Chondrocyte (in vitro differentiated cells): ENCODE measurements around the gene XXYLT1. TPM values are rescaled to one million over a fixed set of nuclear protein-coding genes. Genes with fewer than 3 reads are reported as not detected.
A peak's percentile ranks its signal among the peaks of the same experiment; 100 is the strongest.
"Not testable (repeated sequence)": the region's sequence is repeated elsewhere in the genome, so short reads cannot be mapped to it uniquely, and the experiment has no call there.

Source experiments
- DNase-seq: peaks from one replicate; pipeline ENCODE4 v3.0.0; 2021; ENCODE audit warnings: mixed read lengths, low spot score
- H3K27ac Mint-ChIP-seq: one replicate; pipeline ENCODE4 v1.8.0; 2021; ENCODE audit warnings: mild to moderate bottlenecking, moderate library complexity, mixed read lengths; ENCODE audit not compliant: unreplicated experiment
- H3K27me3 Mint-ChIP-seq: 2 replicates; pipeline ENCODE4 v1.8.0; 2021; ENCODE audit warnings: low read depth, mixed read lengths
- H3K36me3 Mint-ChIP-seq: 2 replicates; pipeline ENCODE4 v1.8.0; 2021; ENCODE audit warnings: low read depth, mixed read lengths
- H3K4me1 Mint-ChIP-seq: 2 replicates; pipeline ENCODE4 v1.8.0; 2021; ENCODE audit warnings: low read depth, mild to moderate bottlenecking, mixed read lengths
- H3K4me3 Mint-ChIP-seq: one replicate; pipeline ENCODE4 v1.8.0; 2021; ENCODE audit warnings: mild to moderate bottlenecking, moderate library complexity, mixed read lengths; ENCODE audit not compliant: unreplicated experiment
- H3K9me3 Mint-ChIP-seq: 2 replicates; pipeline ENCODE4 v1.8.0; 2021; ENCODE audit warnings: low read depth, mixed read lengths
- total RNA-seq: library from RNA; stranded (reverse); gene quantifications from 3 replicates; pipeline ENCODE4 v1.2.1, GENCODE V29; 2021
- TF ChIP-seq, protein P1 (sequence below): fragments of 200-600 bp; sonication (generic); IDR thresholded peaks from 2 replicates; pipeline ENCODE4 v1.5.0; 2021; ENCODE audit warnings: antibody characterized with exemption, mild to moderate bottlenecking, moderate library complexity

XXYLT1 gene
- total RNA-seq, 1 donor from 2014 or later: 32.7 TPM

DNA sequence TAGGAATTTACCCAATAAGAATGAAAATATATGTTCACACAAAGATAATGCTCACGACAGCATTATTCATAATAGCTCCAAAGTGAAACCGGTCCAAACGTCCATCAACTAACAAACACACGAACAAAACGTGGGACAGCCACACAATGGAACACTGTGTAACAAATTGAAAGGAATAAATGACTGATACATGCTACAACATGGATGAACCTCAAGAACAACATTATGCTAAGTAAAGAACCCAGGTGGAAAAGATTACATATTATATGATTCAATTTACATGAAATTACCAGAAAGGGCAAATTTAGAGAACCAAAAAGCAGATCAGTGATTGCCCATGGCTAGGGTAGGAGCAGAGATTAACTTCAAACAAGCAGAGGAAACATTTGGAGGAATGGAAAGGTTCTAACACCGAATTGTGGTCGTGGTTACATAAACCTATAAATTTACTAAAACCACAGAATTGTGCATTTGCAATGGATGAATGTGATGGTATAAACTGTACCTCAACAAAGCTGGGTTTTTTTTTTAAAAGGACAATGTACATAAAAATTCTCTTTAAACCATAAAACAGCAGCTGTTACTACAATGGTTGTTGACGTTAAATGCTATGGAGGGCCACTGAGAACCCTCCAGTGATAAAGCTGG is 76.3 kb downstream of the XXYLT1 start:
- Mint-ChIP-seq H3K4me3 (no peak overlapping the region), H3K27me3 (no peaks in the 10 kb centered on the region), H3K4me1 (peaks cover 51% of the 10 kb centered on the region), H3K36me3 (peaks cover 5% of the 10 kb centered on the region), H3K9me3 (peaks cover 6% of the 10 kb centered on the region), H3K27ac (peak overlapping the region; percentile 72)
- TF ChIP-seq, protein P1, sequence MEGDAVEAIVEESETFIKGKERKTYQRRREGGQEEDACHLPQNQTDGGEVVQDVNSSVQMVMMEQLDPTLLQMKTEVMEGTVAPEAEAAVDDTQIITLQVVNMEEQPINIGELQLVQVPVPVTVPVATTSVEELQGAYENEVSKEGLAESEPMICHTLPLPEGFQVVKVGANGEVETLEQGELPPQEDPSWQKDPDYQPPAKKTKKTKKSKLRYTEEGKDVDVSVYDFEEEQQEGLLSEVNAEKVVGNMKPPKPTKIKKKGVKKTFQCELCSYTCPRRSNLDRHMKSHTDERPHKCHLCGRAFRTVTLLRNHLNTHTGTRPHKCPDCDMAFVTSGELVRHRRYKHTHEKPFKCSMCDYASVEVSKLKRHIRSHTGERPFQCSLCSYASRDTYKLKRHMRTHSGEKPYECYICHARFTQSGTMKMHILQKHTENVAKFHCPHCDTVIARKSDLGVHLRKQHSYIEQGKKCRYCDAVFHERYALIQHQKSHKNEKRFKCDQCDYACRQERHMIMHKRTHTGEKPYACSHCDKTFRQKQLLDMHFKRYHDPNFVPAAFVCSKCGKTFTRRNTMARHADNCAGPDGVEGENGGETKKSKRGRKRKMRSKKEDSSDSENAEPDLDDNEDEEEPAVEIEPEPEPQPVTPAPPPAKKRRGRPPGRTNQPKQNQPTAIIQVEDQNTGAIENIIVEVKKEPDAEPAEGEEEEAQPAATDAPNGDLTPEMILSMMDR: no peak
- DNase-seq: no peak

DNA sequence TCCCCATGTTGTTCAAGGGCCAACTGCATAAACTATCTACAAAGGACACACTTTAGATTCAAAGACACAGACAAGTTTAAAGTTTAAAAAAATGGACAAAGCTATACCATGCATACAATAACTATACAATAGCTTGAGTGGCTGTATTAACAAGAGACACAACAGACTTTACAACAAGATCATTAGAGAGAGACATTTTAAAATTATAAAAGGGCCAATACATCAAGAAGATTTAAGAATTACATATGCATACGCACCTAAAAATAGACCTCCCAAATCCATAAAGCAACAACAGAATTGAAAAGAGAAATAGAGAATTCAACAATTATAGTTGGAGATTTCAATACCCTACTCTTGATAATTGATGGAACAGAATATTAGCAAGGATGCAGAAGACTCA is 79.4 kb downstream of the XXYLT1 start:
- Mint-ChIP-seq H3K36me3 (peaks cover 7% of the 10 kb centered on the region), H3K4me1 (peaks cover 47% of the 10 kb centered on the region), H3K27ac (no peak overlapping the region), H3K4me3 (no peak overlapping the region), H3K9me3 (peaks cover 6% of the 10 kb centered on the region), H3K27me3 (no peaks in the 10 kb centered on the region)
- TF ChIP-seq, protein P1: no peak
- DNase-seq: no peak

DNA sequence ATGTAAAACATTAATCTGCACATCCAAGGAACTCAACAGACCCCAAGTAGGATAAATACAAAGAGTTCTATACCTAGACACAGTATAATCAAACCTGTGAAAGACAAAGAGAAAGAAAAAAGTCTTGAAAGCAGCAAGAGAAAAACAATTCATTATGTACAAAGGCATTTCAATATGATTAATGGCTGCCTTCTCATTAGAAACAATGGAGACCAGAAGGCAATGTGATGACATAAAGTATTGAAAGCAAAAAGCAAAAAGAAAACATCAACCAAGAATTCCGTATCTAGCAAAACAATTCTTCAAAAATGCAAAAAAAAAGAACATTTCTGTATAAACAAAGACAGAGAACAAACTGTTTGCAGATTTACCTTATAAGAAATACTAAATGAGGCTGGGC is 81.1 kb downstream of the XXYLT1 start:
- TF ChIP-seq, protein P1: no peak

DNA sequence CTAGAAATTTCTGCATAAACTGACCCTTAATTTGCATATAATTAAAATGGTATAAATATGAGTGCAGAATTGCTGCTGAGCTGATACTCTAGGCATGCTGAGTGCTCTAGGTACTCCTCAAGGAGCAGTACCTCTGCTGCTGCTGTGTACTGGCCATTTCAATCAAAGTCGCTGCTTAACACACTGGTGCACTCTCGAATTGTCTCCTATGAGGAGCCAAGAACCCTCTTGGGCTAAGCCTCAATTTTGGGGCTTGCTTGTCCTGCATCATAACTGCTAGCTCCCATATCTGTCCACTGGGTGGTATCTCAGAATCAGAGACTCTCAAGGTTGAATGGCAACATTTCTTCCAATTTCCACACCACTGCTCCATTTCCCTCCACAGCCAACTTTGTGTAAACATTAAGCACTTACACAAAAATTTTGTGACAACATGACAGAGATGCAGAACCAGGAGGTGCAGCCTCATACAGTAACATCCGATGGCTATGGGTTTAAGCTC is 82.5 kb downstream of the XXYLT1 start:
- no peak for DNase-seq
- peaks cover 6% of the 10 kb centered on the region for H3K9me3 Mint-ChIP-seq
- H3K36me3 Mint-ChIP-seq: peaks cover 7% of the 10 kb centered on the region
- TF ChIP-seq, protein P1: peak; percentile 49
- no peaks in the 10 kb centered on the region for H3K27me3 Mint-ChIP-seq
- peaks cover 45% of the 10 kb centered on the region for H3K4me1 Mint-ChIP-seq
- H3K27ac Mint-ChIP-seq: no peak overlapping the region
- H3K4me3 Mint-ChIP-seq: no peak overlapping the region

More for the DNA sequence above, 81.1 kb downstream of the XXYLT1 start:
- Mint-ChIP-seq H3K36me3 (peaks cover 7% of the 10 kb centered on the region), H3K9me3 (peaks cover 6% of the 10 kb centered on the region), H3K4me3 (no peak overlapping the region), H3K4me1 (peaks cover 47% of the 10 kb centered on the region), H3K27me3 (no peaks in the 10 kb centered on the region), H3K27ac (no peak overlapping the region)
- no peak for DNase-seq

DNA sequence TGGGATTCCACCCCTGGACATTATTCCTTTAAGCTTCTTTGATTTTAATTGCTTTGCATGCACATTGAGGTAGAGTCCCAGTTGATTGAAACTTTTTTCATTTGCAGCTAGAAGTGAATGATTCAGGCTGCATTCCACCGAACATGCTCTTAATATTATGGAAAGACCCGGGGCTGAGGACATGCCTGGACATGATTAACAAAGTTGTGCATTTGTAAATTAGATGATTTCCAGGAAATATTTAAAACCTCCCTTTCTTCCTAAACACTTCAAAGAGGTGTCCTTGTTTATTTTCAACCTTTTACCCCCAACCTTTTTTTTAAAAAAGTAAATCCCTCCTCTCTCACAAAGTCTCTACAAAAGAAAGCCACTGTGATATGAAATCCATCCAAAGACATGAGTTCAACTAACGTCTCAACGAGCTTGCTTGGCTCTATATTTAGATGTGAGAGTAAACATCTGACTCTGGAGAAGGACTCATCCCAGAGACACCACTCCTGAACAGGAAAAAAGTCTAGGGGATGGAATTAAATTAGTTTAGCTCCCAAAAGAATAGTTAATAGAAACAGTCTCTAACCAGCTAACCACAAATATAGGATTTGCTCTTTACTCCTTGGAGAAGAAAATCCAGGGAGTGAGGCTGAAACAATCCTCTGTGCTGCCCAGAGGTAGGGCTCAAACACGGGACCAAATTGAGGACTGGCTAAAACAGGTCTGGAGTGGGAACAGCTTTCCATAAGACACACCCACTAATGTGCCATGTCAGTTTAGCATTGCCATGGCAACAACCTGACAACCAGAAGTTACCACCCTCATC is 83.1 kb downstream of the XXYLT1 start:
- DNase-seq: no peak
- no peaks in the 10 kb centered on the region for H3K27me3 Mint-ChIP-seq
- TF ChIP-seq, protein P1: no peak
- H3K4me1 Mint-ChIP-seq: peaks cover 45% of the 10 kb centered on the region
- H3K4me3 Mint-ChIP-seq: no peak overlapping the region
- peak overlapping the region; percentile 97 for H3K27ac Mint-ChIP-seq
- H3K36me3 Mint-ChIP-seq: peaks cover 7% of the 10 kb centered on the region
- peaks cover 6% of the 10 kb centered on the region for H3K9me3 Mint-ChIP-seq

DNA sequence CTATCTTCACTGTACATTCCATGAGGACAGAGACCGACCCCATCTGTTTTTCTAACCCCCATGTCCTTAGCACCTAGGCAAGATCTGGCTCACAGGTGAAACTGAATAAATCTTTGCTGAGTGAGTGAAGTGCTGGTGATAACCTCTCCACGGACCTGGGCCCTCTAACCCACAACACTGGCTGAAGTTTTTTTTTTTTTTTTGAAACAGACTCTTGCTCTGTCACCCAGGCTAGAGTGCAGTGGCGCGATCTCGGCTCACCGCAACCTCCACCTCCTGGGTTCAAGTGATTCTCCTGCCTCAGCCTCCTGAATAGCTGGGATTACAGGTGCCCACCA is 84.3 kb downstream of the XXYLT1 start:
- H3K4me3 Mint-ChIP-seq, H3K9me3 Mint-ChIP-seq, H3K27ac Mint-ChIP-seq, H3K27me3 Mint-ChIP-seq, H3K36me3 Mint-ChIP-seq, DNase-seq: not testable (repeated sequence)
- H3K4me1 Mint-ChIP-seq: peaks cover 56% of the 10 kb centered on the region
